ENCODE measurements around the gene SLC9C2. TPM values are rescaled to one million over a fixed set of nuclear protein-coding genes. Genes with fewer than 3 reads are reported as not detected.
"Not testable (repeated sequence)": the region's sequence is repeated elsewhere in the genome, so short reads cannot be mapped to it uniquely, and the experiment has no call there.

SLC9C2 gene
- total RNA-seq, 2 experiments from 2014 or later, result not detected

DNA sequence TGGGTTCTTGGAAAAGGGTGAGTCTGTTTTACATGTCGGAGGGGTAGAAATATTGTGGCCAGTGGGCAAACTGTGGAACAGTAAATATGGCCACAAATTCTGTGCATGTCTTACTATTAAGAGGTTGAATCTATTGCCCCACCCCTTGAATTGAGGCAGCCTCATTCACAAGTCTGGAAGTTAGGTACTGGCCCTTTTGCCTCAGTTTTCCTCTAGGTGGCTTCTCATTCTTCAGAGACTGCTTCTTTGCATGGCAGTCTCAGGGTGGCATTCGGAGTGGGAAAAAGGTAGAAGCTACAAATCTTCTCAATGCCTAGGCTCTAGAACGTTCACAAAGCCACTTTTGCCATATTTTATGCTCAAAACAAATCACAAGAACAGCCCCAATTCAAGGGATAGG lies 57.2 kb downstream of the SLC9C2 start:
- Mint-ChIP-seq H3K4me3 (no peak overlapping the region), H3K36me3 (no peaks in the 10 kb centered on the region), H3K4me1 (ENCODE audit: low read depth) (peaks cover 17% of the 10 kb centered on the region), H3K27ac (no peak overlapping the region), H3K9me3 (peaks cover 8% of the 10 kb centered on the region), H3K27me3 (no peaks in the 10 kb centered on the region)
- intact Hi-C loops (cut with micrococcal nuclease), result no loop called here
- ChIA-PET CTCF (no interaction called here), POLR2A (no interaction called here)
- DNase-seq, result no peak

GRCh38 chr1:173536223-173536622 lies 66.6 kb downstream of the SLC9C2 start:
- CTCF ChIA-PET, result no interaction called here
- POLR2A ChIA-PET, result no interaction called here
- no peaks in the 10 kb centered on the region for H3K36me3 Mint-ChIP-seq
- no peak overlapping the region for H3K4me3 Mint-ChIP-seq
- no peaks in the 10 kb centered on the region for H3K27me3 Mint-ChIP-seq
- no peak overlapping the region for H3K27ac Mint-ChIP-seq
- H3K4me1 Mint-ChIP-seq (ENCODE audit: low read depth), result peaks cover 15% of the 10 kb centered on the region
- intact Hi-C loops (cut with micrococcal nuclease), result no loop called here
- H3K9me3 Mint-ChIP-seq, result no peaks in the 10 kb centered on the region
- DNase-seq, result no peak

- H3K27me3 Mint-ChIP-seq, result no peaks in the 10 kb centered on the region
- peaks cover 43% of the 10 kb centered on the region for H3K4me1 Mint-ChIP-seq (ENCODE audit: low read depth)
- intact Hi-C loops (cut with micrococcal nuclease), result no loop called here
- H3K27ac Mint-ChIP-seq, result no peak overlapping the region
- H3K4me3 Mint-ChIP-seq, result no peak overlapping the region
- ChIA-PET POLR2A (no interaction called here), CTCF (no interaction called here)
- DNase-seq, result no peak
- no peaks in the 10 kb centered on the region for H3K9me3 Mint-ChIP-seq
- H3K36me3 Mint-ChIP-seq, result no peaks in the 10 kb centered on the region
Observed at GRCh38 chr1:173532237-173532636, 70.6 kb downstream of the SLC9C2 start.

DNA sequence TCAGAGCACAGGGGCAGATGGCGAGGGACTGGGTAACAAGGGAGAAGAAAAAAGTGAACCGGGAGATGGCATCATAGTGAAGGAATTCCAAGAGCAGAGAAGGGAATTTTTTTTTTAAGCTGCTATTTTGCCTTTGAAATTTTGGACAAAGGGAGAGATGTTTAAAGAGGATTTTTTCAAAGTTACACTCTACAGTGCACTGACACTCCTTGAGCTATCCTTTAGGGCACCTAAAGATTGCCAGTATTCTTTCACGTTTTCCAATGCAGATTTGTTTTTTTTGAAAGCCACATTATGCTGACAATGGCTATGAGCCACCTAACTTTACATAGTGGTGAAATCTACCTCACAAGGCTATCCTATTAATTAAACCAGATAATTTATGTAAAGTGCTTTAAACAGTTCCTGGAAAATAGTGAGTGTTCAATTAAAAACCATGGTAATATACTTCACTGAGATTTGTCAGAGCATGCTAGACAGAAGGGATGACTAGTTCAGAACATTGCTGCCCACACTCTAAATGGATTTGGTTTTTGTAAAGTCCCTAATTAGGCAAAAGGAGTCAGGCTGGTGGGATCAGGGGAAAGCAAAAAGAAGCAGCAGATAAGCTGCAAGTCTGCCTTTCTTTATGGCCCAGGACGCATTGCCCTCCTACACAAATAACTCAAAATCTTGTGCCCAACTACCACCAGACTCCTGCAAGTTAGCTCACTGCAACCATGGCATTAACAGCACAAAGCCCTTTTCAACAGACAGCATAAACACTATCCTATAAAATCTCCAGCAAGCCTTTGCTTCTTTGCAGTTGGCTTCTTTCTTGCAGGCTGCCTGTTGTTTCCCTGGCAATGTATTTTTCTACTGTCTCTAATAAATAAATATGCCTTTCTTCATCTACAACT lies 71.8 kb downstream of the SLC9C2 start:
- DNase-seq, result no peak
- H3K27me3 Mint-ChIP-seq, result no peaks in the 10 kb centered on the region
- H3K27ac Mint-ChIP-seq, result no peak overlapping the region
- H3K4me1 Mint-ChIP-seq (ENCODE audit: low read depth), result peaks cover 43% of the 10 kb centered on the region
- H3K4me3 Mint-ChIP-seq, result no peak overlapping the region
- no peaks in the 10 kb centered on the region for H3K36me3 Mint-ChIP-seq
- no peaks in the 10 kb centered on the region for H3K9me3 Mint-ChIP-seq
- CTCF ChIA-PET, result interaction anchor here (0.6 to 1.3 kb wide), 2 partner anchors 21 to 1493 kb away, joined by 3 to 6 read pairs; no protein-coding TSS in a partner anchor
- intact Hi-C loops (cut with micrococcal nuclease), result no loop called here
- POLR2A ChIA-PET, result no interaction called here

GRCh38 chr1:173529106-173529505 lies 73.8 kb downstream of the SLC9C2 start:
- POLR2A ChIA-PET, result no interaction called here
- Mint-ChIP-seq H3K36me3 (no peaks in the 10 kb centered on the region), H3K4me3 (no peak overlapping the region), H3K9me3 (no peaks in the 10 kb centered on the region), H3K27me3 (no peaks in the 10 kb centered on the region), H3K4me1 (ENCODE audit: low read depth) (peaks cover 43% of the 10 kb centered on the region), H3K27ac (no peak overlapping the region)
- intact Hi-C loops (cut with micrococcal nuclease), result no loop called here
- CTCF ChIA-PET, result no interaction called here
- DNase-seq, result no peak

DNA sequence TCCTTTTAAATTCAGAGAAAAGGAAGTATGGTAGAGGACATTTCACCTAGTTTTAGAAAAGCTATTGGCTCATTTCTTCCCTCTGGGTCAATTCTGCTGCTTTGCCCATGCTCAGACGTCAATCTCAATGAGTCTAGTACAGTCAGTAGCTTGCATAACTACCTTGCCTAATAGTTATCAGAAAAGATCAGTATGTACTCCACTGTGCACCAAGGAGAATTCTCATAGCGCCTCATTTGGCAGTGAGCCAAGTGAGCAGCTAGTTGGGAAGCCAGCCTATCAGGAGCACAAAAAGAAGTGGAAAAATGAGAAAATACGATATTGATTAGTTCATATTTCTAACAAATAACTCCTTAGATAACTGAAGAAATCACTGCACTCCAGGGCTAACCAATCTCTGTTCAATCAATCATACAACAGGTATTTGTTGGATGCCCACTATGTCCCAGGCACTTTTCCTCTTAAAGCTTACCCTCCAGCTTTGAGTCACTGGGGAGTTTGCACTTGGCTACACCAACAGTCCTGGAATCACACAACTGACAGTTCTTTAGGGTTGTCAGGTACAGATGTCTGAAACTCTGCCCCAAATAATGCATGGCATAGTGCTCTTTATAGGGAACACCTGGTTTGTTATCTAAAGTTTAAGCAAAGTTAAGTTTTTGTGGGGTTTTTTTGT lies 75.6 kb downstream of the SLC9C2 start:
- Mint-ChIP-seq H3K36me3 (no peaks in the 10 kb centered on the region), H3K4me3 (no peak overlapping the region), H3K27me3 (no peaks in the 10 kb centered on the region), H3K4me1 (ENCODE audit: low read depth) (peaks cover 37% of the 10 kb centered on the region), H3K9me3 (no peaks in the 10 kb centered on the region), H3K27ac (no peak overlapping the region)
- no peak for DNase-seq
- ChIA-PET POLR2A (no interaction called here), CTCF (no interaction called here)
- intact Hi-C loops (cut with micrococcal nuclease), result no loop called here

DNA sequence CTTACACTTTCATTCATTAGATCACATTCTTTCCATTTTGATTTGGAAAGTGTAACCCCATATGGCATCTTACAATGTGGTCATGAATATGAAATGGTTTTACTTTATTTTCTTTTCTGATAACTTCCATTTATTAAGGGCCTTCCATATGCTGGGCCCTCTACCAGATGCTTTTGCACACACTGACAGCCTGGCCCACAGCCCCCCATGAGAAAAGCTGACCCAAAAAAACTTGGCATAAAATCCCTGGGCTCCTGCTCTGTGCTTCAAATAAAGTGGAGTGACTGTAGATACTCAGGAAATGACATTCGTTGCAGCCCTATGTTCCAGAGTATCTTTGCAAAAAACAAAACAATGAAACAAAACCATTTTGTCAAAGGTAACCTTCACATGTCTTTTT lies 76.9 kb downstream of the SLC9C2 start:
- intact Hi-C loops (cut with micrococcal nuclease), result no loop called here

GRCh38 chr1:173523329-173523728 lies 79.5 kb downstream of the SLC9C2 start:
- Mint-ChIP-seq H3K4me3 (no peak overlapping the region), H3K27me3 (no peaks in the 10 kb centered on the region), H3K36me3 (no peaks in the 10 kb centered on the region), H3K9me3 (no peaks in the 10 kb centered on the region), H3K27ac (no peak overlapping the region), H3K4me1 (ENCODE audit: low read depth) (peaks cover 8% of the 10 kb centered on the region)
- CTCF ChIA-PET, result no interaction called here
- POLR2A ChIA-PET, result no interaction called here
- DNase-seq, result no peak
- intact Hi-C loops (cut with micrococcal nuclease), result no loop called here

More for the DNA sequence above, 76.9 kb downstream of the SLC9C2 start:
- peaks cover 25% of the 10 kb centered on the region for H3K4me1 Mint-ChIP-seq (ENCODE audit: low read depth)
- no peak for DNase-seq
- no peak overlapping the region for H3K27ac Mint-ChIP-seq
- no peak overlapping the region for H3K4me3 Mint-ChIP-seq
- no peaks in the 10 kb centered on the region for H3K36me3 Mint-ChIP-seq
- H3K9me3 Mint-ChIP-seq, result no peaks in the 10 kb centered on the region
- no peaks in the 10 kb centered on the region for H3K27me3 Mint-ChIP-seq
- ChIA-PET CTCF (no interaction called here), POLR2A (no interaction called here)

DNA sequence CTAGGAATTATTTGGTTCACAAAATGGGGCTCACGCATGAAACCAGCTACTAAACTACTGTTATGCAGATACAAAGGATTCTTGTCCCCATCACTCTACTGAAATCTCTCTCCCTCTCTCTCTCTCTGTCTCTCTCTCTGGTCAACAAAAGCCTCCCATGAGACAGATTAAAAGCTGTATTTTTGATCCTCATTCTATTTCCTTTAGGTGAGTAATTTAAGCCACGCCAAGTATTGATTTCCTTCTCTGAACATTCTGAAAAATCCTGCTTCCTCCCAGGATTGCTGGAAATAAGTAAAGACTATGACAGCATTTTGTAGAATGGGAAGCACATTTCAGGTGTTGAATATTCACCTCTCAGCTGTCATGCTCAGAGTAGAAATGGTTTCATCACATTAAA lies 82.1 kb downstream of the SLC9C2 start:
- H3K27ac Mint-ChIP-seq, result no peak overlapping the region
- H3K27me3 Mint-ChIP-seq, result no peaks in the 10 kb centered on the region
- peaks cover 6% of the 10 kb centered on the region for H3K4me1 Mint-ChIP-seq (ENCODE audit: low read depth)
- no peak for DNase-seq
- H3K36me3 Mint-ChIP-seq, result no peaks in the 10 kb centered on the region
- no peaks in the 10 kb centered on the region for H3K9me3 Mint-ChIP-seq
- H3K4me3 Mint-ChIP-seq, result no peak overlapping the region
- CTCF ChIA-PET, result interaction anchor here (0.9 to 1.2 kb wide), 2 partner anchors 92 to 778 kb away, joined by 3 to 4 read pairs; no protein-coding TSS in a partner anchor
- intact Hi-C loops (cut with micrococcal nuclease), result no loop called here
- POLR2A ChIA-PET, result no interaction called here

- H3K36me3 Mint-ChIP-seq; H3K4me1 Mint-ChIP-seq (ENCODE audit: low read depth); CTCF ChIA-PET; H3K4me3 Mint-ChIP-seq; H3K27me3 Mint-ChIP-seq; intact Hi-C loops (cut with micrococcal nuclease); DNase-seq; POLR2A ChIA-PET; H3K27ac Mint-ChIP-seq: not testable (repeated sequence)
- peaks cover 12% of the 10 kb centered on the region for H3K9me3 Mint-ChIP-seq
Observed at GRCh38 chr1:173514503-173514902, 88.4 kb downstream of the SLC9C2 start.

GRCh38 chr1:173509797-173510196 lies 93.1 kb downstream of the SLC9C2 start:
- no peak overlapping the region for H3K27ac Mint-ChIP-seq
- peaks cover 5% of the 10 kb centered on the region for H3K36me3 Mint-ChIP-seq
- no peak for DNase-seq
- peaks cover 12% of the 10 kb centered on the region for H3K9me3 Mint-ChIP-seq
- ChIA-PET CTCF (no interaction called here), POLR2A (no interaction called here)
- H3K4me1 Mint-ChIP-seq (ENCODE audit: low read depth), result no peaks in the 10 kb centered on the region
- intact Hi-C loops (cut with micrococcal nuclease), result no loop called here
- no peaks in the 10 kb centered on the region for H3K27me3 Mint-ChIP-seq
- no peak overlapping the region for H3K4me3 Mint-ChIP-seq

- CTCF ChIA-PET, result no interaction called here
- H3K9me3 Mint-ChIP-seq, result peaks cover 2% of the 10 kb centered on the region
- DNase-seq, result no peak
- no peaks in the 10 kb centered on the region for H3K27me3 Mint-ChIP-seq
- H3K36me3 Mint-ChIP-seq, result peaks cover under 1% of the 10 kb centered on the region
- H3K4me3 Mint-ChIP-seq, result no peak overlapping the region
- intact Hi-C loops (cut with micrococcal nuclease), result no loop called here
- no peak overlapping the region for H3K27ac Mint-ChIP-seq
- no peaks in the 10 kb centered on the region for H3K4me1 Mint-ChIP-seq (ENCODE audit: low read depth)
- POLR2A ChIA-PET, result no interaction called here
Observed at GRCh38 chr1:173508541-173508940, 94.3 kb downstream of the SLC9C2 start.

- CTCF ChIA-PET, result interaction anchor here (0.7 kb wide), 1 partner anchor 78 kb away, joined by 4 read pairs; no protein-coding TSS in a partner anchor
- H3K4me1 Mint-ChIP-seq (ENCODE audit: low read depth), result no peaks in the 10 kb centered on the region
Observed at GRCh38 chr1:173507847-173508209, 95.0 kb downstream of the SLC9C2 start.

More at GRCh38 chr1:173507847-173508209, 95.0 kb downstream of the SLC9C2 start:
- Mint-ChIP-seq H3K27me3 (no peaks in the 10 kb centered on the region), H3K36me3 (no peaks in the 10 kb centered on the region), H3K27ac (no peak overlapping the region), H3K4me3 (no peak overlapping the region), H3K9me3 (no peaks in the 10 kb centered on the region)
- intact Hi-C loops (cut with micrococcal nuclease), result no loop called here
- DNase-seq, result no peak
- POLR2A ChIA-PET, result no interaction called here

Data from activated CD4-positive, alpha-beta memory T cell treated with anti-CD3 and anti-CD28 coated beads for 36 hours (primary cell).